ENCODE results near the gene RIMS4. TPM values are rescaled to one million over a fixed set of nuclear protein-coding genes. Genes with fewer than 3 reads are reported as not detected.

The RIMS4 gene
- total and polyA plus RNA-seq, 2 of the 13 experiments (the other 11 are each of a cell fraction or from before 2014, with no cell fraction given), result 0.01 to 0.07 TPM

GRCh38 chr20:44736170-44737021 lies 74.0 kb downstream of the RIMS4 start (continued):
- TF ChIP-seq ZNF646 (CRISPR knock-in tag; IDR thresholded peaks at IDR 0.05) (no peak), ZSCAN29 (CRISPR knock-in tag; conservative IDR thresholded peaks at IDR 0.05) (no peak), ERF (CRISPR knock-in tag; IDR thresholded peaks at IDR 0.05) (0 out of 2 replicates have a peak, but pooled peaks have one; percentile 39), NONO (IDR thresholded peaks at IDR 0.05) (no peak), NONO (CRISPR knock-in tag; conservative IDR thresholded peaks at IDR 0.05) (no peak), BORCS8-MEF2B (CRISPR knock-in tag; IDR thresholded peaks at IDR 0.05) (no peak), ZNF639 (CRISPR knock-in tag; conservative IDR thresholded peaks at IDR 0.05) (no peak), NPAS2 (CRISPR knock-in tag; IDR thresholded peaks at IDR 0.05; ENCODE audit: borderline replicate concordance) (no peak), NCOA5 (CRISPR knock-in tag; IDR thresholded peaks at IDR 0.05) (no peak), ELK4 (CRISPR knock-in tag; IDR thresholded peaks at IDR 0.05; ENCODE audit: borderline replicate concordance) (no peak), U2AF2 (IDR thresholded peaks at IDR 0.05; ENCODE audit: low read depth, low read length) (no peak), ZNF24 (IDR thresholded peaks at IDR 0.05) (no peak), CERS6 (CRISPR knock-in tag; IDR thresholded peaks at IDR 0.05) (no peak), ATF6 (CRISPR knock-in tag; conservative IDR thresholded peaks at IDR 0.05) (no peak)
